Endometrial microvascular endothelial cells (primary cell): ENCODE data around the gene ZNF648. TPM values are rescaled to one million over a fixed set of nuclear protein-coding genes. Genes with fewer than 3 reads are reported as not detected.
"Not testable (repeated sequence)": the region's sequence is repeated elsewhere in the genome, so short reads cannot be mapped to it uniquely, and the experiment has no call there.

ENCODE experiments used
- in situ Hi-C: cut with HindIII; loops from 2 replicates; pipeline ENCODE4 v1.10.0; 2017; ENCODE audit warnings: low sequenced_read_pairs, low pct_unique_long_range_greater_than_20kb; ENCODE audit errors: inconsistent ontology term
- total RNA-seq: library from RNA; depleted of rRNA; stranded (reverse); fragments of >200 nt; gene quantifications from one replicate; pipeline ENCODE4 v1.2.3, GENCODE V29; 2015; ENCODE audit errors: inconsistent ontology term

The ZNF648 gene
- total RNA-seq, 1 donor from 2014 or later = not detected

DNA sequence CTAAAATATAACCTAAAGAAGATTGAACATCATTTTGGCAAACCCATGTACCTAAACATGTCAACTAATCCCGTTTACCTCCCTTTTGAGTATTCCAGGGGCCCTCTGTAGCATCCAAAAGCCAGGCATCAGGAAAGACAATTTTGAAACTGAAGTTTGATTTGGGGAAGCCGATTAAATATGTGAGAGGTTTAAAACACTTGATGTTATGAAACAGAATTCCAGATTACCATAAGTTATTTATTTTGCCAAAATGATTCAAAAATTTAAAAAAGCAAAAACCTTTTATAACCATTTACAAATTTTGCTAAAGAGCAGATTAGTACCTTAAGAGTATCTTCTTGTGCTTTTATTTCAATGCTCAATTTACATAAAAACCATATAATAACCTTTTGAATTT is 23.3 kb downstream of the ZNF648 start:
- in situ Hi-C loops = no loop called here

DNA sequence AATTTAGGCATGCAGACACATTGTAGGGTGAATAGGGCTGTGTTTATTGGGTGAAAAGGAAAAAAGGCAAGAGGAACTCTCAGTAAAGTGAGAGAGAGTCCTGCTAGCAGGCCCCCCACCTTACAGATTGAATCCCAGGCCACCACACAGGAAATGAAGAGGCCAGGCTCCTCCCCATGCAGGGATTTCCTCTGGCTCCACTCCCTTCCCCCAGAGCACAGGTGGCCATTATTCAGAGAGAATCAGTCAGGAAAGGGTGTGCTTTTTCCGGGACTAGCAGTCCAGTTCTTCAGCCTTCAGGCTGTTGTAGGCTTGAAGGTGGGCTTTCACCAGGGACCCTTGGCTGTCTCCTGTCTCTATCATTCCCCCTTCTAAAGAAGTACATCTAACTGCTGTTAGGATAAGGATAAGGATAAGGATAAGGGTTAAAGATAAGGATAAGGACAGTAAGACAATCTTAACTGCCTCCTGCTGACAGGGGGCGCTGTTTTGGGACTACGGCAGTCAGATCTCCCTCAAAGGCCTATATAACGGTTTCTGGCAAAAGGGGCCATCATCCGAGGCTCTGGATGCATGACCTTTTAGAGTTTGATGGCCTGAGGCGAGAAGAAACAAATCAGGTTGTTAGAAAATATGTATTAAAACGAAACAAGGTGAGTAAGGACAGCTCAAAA is 26.3 kb downstream of the ZNF648 start:
- in situ Hi-C loops = no loop called here

GRCh38 chr1:182032251-182032650 is 29.3 kb downstream of the ZNF648 start:
- in situ Hi-C loops = no loop called here

DNA sequence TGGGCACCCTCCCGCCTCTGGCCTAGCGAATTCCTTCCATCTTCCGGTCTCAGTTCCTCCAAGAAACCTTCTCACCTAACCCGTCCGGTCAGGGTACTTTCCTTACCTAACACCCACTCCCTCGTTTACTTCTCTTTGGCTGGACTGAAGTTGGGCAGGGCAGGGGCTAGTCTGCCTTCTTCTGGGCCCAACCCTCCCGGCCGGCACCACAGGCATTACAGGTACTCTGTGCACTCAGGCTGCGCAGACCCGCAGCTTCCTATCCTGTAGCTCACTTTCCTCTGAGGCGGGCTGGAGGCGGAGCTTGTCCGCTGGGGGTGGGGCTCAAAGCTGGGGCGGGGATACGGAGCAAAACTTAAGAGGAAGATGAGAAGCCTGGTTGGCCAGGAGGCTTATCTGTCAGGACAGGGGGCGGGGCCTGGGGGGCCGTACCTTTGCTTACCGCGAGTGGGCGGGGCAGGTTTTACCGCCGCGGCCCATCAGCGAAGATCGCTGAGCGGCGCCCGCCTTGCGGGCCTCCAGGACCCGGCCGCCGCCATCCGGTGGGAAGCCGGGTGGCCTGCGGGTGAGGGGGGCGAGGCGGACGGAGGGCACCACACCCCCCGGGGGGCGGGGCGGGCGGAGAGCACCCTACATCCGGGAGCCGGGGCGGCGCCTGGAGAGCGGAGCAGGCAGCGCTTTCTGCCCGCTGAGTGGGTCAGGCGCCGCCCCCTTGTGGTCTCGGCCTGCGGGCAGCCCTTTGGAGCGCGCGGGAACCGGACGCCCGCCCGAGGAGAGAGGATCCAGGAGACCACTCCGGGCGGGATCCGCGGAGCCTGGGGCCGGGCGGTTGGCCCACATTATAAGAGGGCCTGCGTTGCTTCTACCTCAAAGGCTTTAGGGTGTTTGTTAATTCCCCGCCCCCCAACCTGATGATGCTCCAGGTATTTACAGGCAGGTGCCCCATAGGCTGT is 31.9 kb downstream of the ZNF648 start:
- in situ Hi-C loops = no loop called here

- in situ Hi-C loops = no loop called here
Observed at GRCh38 chr1:182029002-182029378, 32.5 kb downstream of the ZNF648 start.

DNA sequence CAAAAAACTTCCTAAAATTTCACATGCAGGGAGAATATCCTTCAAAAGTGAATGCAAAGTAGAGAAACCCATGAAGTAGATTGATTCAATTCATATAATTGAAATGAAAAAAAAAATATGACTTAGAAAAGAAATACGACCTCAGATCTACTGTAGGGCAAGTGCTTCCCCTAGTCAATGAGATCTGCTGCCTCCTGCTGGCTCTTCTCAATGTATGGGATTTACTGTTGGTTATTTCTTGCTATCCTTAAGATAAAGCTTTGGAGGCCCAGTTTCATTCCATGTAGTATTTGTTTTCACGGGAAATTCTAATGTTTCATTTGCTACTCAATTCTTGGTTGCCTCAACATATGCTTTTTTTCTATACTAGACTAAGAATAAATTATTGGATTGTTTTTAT is 46.2 kb downstream of the ZNF648 start:
- in situ Hi-C loops = no loop called here

DNA sequence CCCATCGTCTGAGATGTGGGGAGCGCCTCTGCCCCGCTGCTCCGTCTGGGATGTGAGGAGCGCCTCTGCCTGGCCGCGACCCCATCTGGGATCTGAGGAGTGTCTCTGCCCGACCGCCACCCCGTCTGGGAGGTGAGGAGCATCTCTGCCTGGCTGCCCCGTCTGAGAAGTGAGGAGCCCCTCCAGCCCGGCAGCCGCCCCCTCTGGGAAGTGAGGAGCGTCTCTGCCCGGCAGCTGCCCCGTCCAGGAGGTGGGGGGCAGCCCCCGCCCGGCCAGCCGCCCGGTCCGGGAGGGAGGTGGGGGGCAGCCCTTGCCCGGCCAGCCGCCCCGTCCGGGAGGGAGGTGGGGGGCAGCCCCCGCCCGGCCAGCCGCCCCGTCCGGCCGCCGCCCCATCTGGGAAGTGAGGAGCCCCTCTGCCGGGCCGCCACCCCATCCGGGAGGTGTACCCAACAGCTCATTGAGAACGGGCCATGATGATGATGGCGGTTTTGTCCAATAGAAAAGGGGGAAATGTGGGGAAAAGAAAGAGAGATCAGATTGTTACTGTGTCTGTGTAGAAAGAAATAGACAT is 50.6 kb downstream of the ZNF648 start:
- in situ Hi-C loops = not testable (repeated sequence)

DNA sequence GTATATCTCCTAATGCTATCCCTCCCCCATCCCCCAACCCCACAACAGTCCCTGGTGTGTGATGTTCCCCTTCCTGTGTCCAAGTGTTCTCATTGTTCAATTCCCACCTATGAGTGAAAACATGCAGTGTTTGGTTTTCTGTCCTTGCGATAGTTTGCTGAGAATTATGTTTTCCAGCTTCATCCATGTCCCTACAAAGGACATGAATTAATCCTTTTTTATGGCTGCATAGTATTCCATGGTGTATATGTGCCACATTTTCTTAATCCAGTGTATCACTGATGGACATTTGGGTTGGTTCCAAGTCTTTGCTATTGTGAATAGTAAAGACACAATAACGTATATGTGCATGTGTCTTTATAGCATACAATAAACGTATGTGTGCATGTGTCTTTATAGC is 56.1 kb downstream of the ZNF648 start:
- in situ Hi-C loops = not testable (repeated sequence)

DNA sequence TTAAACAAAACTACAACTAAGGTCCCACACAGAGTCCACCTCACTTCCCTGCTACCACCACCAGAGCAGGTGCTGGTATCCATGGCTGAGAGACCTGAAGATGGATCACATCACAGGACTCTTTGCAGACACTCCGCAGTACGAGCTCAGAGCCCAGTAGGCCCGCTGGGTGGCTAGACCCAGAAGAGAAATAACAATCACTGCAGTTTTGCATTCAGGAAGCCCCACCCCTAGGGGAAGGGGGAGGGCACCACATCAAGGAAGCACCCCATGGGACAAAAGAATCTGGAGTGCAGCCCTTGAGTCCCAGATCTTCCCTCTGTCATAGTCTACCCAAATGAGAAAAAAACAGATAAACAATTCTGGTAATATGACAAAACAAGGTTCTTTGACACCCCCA is 56.9 kb downstream of the ZNF648 start:
- in situ Hi-C loops = no loop called here
